Measurements from ENCODE around the gene SCRT2.
A peak's percentile ranks its signal among the peaks of the same experiment; 100 is the strongest.
"Not testable (repeated sequence)": the region's sequence is repeated elsewhere in the genome, so short reads cannot be mapped to it uniquely, and the experiment has no call there.

The SCRT2 gene

DNA sequence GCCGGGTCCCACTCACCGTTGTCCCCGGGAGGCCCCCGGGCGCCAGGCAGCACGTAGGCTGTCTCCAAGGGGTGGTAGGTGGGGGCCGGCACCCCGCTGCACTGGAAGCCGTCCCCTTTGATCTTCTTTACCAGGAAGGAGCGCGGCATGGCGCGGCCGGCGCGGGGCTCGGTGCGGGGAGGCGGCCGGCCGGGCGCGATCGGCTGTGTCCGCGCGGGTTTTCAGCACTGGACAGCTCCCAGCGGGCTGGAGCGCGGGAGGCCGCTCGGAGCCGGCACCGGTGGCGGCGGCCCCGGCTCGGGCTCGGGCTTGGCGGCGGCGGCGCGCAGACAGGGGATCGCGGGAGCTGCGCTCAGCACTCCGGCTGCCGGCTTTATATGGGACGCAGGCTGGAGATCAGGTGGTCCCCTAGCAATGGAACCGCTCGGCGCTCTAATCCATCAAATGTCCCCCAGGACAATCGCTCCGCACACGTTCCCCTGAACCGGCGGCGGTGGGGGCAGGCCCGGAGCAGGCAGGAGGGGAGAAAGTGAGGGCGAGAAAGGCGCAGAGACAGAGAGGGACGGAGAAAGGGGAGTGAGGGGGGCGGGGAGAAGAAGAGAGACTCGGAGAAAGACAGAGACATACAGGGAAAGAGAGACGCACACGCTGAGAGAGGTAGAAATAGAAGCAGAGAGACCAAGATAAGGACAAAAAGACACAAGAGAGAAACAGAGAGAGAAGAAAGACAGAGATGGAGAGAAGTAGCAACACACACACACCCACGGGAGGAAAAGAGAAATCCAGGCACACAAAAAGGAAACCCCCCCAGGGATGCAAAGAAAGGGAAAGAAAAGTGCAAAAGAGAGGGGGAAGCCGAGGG is at the start of gene SCRT2:
SCRT2 (minus strand) TSS at position 350 of the 862 bp plus-strand sequence; CDS start at position 149, 201 bp downstream.
- Histone ChIP-seq H3F3A (ENCODE audit: control insufficient read depth, insufficient read depth) (no peaks in the 10 kb centered on the region), H4K20me1 (ENCODE audit: control insufficient read depth, insufficient read depth, low read depth, low read length) (no peaks in the 10 kb centered on the region; the same call in 1 of the 2 replicates), H3K9me3 (ENCODE audit: control insufficient read depth, insufficient read depth, low read length) (no peaks in the 10 kb centered on the region), H3K79me2 (ENCODE audit: control insufficient read depth, low read length) (no peaks in the 10 kb centered on the region), H3K27ac (ENCODE audit: low read depth, low read length) (no peak within 1 kb of the TSS), H3K4me2 (ENCODE audit: low read length) (peak within 1 kb of the TSS; percentile 52), H3K4me3 (ENCODE audit: low read length) (0 out of 2 replicates have a peak within 1 kb of the TSS, but pooled peaks have one; percentile 24), H3K9me2 (replicated peaks; ENCODE audit: control insufficient read depth, low read length) (no peaks in the 10 kb centered on the region), H3K36me3 (ENCODE audit: control insufficient read depth, low read length) (no peaks in the 10 kb centered on the region), H3K27me3 (ENCODE audit: control insufficient read depth, low read length) (peaks cover 56% of the 10 kb centered on the region), H3K4me1 (ENCODE audit: control insufficient read depth, low read length) (peaks cover 12% of the 10 kb centered on the region)
- TF ChIP-seq CTCF (IDR thresholded peaks at IDR 0.05; ENCODE audit: low read depth, low read length, poor library complexity, severe bottlenecking) = no peak
- TF ChIP-seq EZH2phosphoT487 (IDR thresholded peaks at IDR 0.05; ENCODE audit: borderline replicate concordance, low read length) = 0 out of 2 replicates have a peak, but pooled peaks have one; percentile 10

DNA sequence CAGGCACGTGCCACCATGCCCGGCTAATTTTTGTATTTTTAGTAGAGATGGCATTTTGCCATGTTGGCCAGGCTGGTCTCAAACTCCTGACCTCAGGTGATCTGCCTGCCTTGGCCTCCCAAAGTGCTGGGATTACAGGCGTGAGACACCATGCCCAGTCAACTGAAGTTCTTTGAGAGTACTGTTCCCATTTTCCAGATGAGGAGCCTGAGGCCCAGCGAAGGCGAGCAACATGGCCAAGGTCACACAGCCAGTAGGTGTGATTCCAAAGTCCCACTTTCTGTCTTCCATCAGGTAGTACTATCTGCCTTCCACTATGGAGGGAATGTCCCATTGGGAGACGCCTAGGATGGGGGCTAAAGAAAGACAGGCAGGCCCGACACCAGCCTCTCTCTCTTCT is 49.2 kb upstream of the SCRT2 start:
- not testable (repeated sequence) for H3K27ac ChIP-seq (ENCODE audit: low read depth, low read length); H3F3A ChIP-seq (ENCODE audit: control insufficient read depth, insufficient read depth); H3K36me3 ChIP-seq (ENCODE audit: control insufficient read depth, low read length); H3K4me2 ChIP-seq (ENCODE audit: low read length); H4K20me1 ChIP-seq (ENCODE audit: control insufficient read depth, insufficient read depth, low read depth, low read length); H3K79me2 ChIP-seq (ENCODE audit: control insufficient read depth, low read length); H3K9me3 ChIP-seq (ENCODE audit: control insufficient read depth, insufficient read depth, low read length); H3K9me2 ChIP-seq (replicated peaks; ENCODE audit: control insufficient read depth, low read length); H3K4me1 ChIP-seq (ENCODE audit: control insufficient read depth, low read length); H3K4me3 ChIP-seq (ENCODE audit: low read length)
- H3K27me3 ChIP-seq (ENCODE audit: control insufficient read depth, low read length) = peaks cover 11% of the 10 kb centered on the region

- no peak overlapping the region for H3K4me2 ChIP-seq (ENCODE audit: low read length)
- no peaks in the 10 kb centered on the region for H3K36me3 ChIP-seq (ENCODE audit: control insufficient read depth, low read length)
- no peaks in the 10 kb centered on the region for H3K4me1 ChIP-seq (ENCODE audit: control insufficient read depth, low read length)
- peaks cover 5% of the 10 kb centered on the region for H3K27me3 ChIP-seq (ENCODE audit: control insufficient read depth, low read length)
- H4K20me1 ChIP-seq (ENCODE audit: control insufficient read depth, insufficient read depth, low read depth, low read length) = no peaks in the 10 kb centered on the region
- H3K79me2 ChIP-seq (ENCODE audit: control insufficient read depth, low read length) = no peaks in the 10 kb centered on the region
- no peaks in the 10 kb centered on the region for H3F3A ChIP-seq (ENCODE audit: control insufficient read depth, insufficient read depth)
- no peak overlapping the region for H3K4me3 ChIP-seq (ENCODE audit: low read length)
- no peaks in the 10 kb centered on the region for H3K9me2 ChIP-seq (replicated peaks; ENCODE audit: control insufficient read depth, low read length)
- TF ChIP-seq EZH2phosphoT487 (IDR thresholded peaks at IDR 0.05; ENCODE audit: borderline replicate concordance, low read length) (no peak), CTCF (IDR thresholded peaks at IDR 0.05; ENCODE audit: low read depth, low read length, poor library complexity, severe bottlenecking) (no peak)
- H3K9me3 ChIP-seq (ENCODE audit: control insufficient read depth, insufficient read depth, low read length) = no peaks in the 10 kb centered on the region
- no peak overlapping the region for H3K27ac ChIP-seq (ENCODE audit: low read depth, low read length)
Measured at GRCh38 chr20:723756-724155, 48.2 kb upstream of the SCRT2 start.
